HCT116 (cell line): ENCODE measurements around the gene SLC24A5.

ENCODE experiments used
- ATF3 ChIP-seq: IDR thresholded peaks from 2 replicates; pipeline ENCODE4 v1.6.1; 2012
- CEBPB ChIP-seq: IDR thresholded peaks from 2 replicates; pipeline ENCODE4 v1.6.1; 2012; ENCODE audit warnings: low read depth
- CTCF ChIP-seq, 3 experiments: fragments of 200-600 bp in 1 of 3; sonication (generic) in 1 of 3; IDR thresholded peaks in 2 of 3; conservative IDR thresholded peaks in 1 of 3; 2 replicates each; pipeline ENCODE4 v1.5.1; 2012 to 2017; ENCODE audit warnings: low read depth in 2 of 3, low read length in 2 of 3, antibody characterized with exemption in 1 of 3, borderline replicate concordance in 1 of 3, control low read depth in 1 of 3, mild to moderate bottlenecking in 1 of 3, mixed read lengths in 1 of 3, mixed run types in 1 of 3, moderate library complexity in 1 of 3; ENCODE audit not compliant: insufficient read depth in 1 of 3
- EZH2 ChIP-seq: fragments of 200-600 bp; sonication (generic); IDR thresholded peaks from 2 replicates; pipeline ENCODE4 v1.6.1; 2017; ENCODE audit warnings: antibody characterized with exemption, mixed run types
- POLR2A ChIP-seq: IDR thresholded peaks from 2 replicates; pipeline ENCODE4 v1.7.0; 2011; ENCODE audit warnings: borderline replicate concordance; ENCODE audit not compliant: insufficient read depth, insufficient read length; ENCODE audit errors: extremely low read depth
- POLR2AphosphoS5 ChIP-seq: IDR thresholded peaks from 2 replicates; pipeline ENCODE4 v1.6.1; 2011; ENCODE audit warnings: mild to moderate bottlenecking, low read depth, low read length, moderate library complexity
- RAD21 ChIP-seq: IDR thresholded peaks from 2 replicates; pipeline ENCODE4 v1.6.1; 2012; ENCODE audit warnings: low read depth, mild to moderate bottlenecking
- YY1 ChIP-seq: IDR thresholded peaks from 2 replicates; pipeline ENCODE4 v1.6.1; 2011; ENCODE audit warnings: low read length, low read depth, moderate library complexity, mild to moderate bottlenecking; ENCODE audit not compliant: insufficient replicate concordance; ENCODE audit errors: extremely low read depth
- ZBTB33 ChIP-seq: IDR thresholded peaks from 2 replicates; pipeline ENCODE4 v1.6.1; 2011; ENCODE audit warnings: mild to moderate bottlenecking, low read length, moderate library complexity; ENCODE audit not compliant: insufficient replicate concordance; ENCODE audit errors: extremely low read depth

GRCh38 chr15:48084759-48085590, 35.8 kb upstream of the SLC24A5 start:
- peak in 1 of 3 experiments; percentile 17; a peak in 1 of 6 replicates for TF ChIP-seq CTCF (IDR thresholded peaks at IDR 0.05 in 2 of 3, conservative IDR thresholded peaks at IDR 0.05 in 1 of 3; ENCODE audit: borderline replicate concordance in 1 of 3, insufficient read depth in 1 of 3, low read depth in 2 of 3, low read length in 2 of 3)
- TF ChIP-seq YY1, result no peak
- TF ChIP-seq ZBTB33, result no peak
- TF ChIP-seq RAD21, result no peak
- TF ChIP-seq EZH2, result no peak
- TF ChIP-seq CEBPB, result no peak
- no peak for TF ChIP-seq POLR2A
- no peak for TF ChIP-seq POLR2AphosphoS5
- no peak for TF ChIP-seq ATF3
